Activated CD8-positive, alpha-beta memory T cell treated with anti-CD3 and anti-CD28 coated beads, Interleukin-2, amount 50 U/mL, for 1 hour (primary cell): ENCODE data around the gene MAP7D3.
"Not testable (repeated sequence)": the region's sequence is repeated elsewhere in the genome, so short reads cannot be mapped to it uniquely, and the experiment has no call there.

Experiments used
- DNase-seq: peaks from one replicate; pipeline ENCODE4 v3.0.0-alpha.2; 2020; ENCODE audit errors: extremely low read depth

Gene MAP7D3, protein sequence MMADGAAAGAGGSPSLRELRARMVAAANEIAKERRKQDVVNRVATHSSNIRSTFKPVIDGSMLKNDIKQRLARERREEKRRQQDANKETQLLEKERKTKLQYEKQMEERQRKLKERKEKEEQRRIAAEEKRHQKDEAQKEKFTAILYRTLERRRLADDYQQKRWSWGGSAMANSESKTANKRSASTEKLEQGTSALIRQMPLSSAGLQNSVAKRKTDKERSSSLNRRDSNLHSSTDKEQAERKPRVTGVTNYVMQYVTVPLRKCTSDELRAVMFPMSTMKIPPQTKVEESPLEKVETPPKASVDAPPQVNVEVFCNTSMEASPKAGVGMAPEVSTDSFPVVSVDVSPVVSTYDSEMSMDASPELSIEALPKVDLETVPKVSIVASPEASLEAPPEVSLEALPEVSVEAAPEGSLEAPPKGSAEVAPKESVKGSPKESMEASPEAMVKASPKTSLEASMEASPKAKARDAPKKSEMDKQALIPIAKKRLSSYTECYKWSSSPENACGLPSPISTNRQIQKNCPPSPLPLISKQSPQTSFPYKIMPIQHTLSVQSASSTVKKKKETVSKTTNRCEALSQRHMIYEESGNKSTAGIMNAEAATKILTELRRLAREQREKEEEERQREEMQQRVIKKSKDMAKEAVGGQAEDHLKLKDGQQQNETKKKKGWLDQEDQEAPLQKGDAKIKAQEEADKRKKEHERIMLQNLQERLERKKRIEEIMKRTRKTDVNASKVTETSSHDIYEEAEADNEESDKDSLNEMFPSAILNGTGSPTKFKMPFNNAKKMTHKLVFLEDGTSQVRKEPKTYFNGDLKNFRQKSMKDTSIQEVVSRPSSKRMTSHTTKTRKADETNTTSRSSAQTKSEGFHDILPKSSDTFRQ

DNA sequence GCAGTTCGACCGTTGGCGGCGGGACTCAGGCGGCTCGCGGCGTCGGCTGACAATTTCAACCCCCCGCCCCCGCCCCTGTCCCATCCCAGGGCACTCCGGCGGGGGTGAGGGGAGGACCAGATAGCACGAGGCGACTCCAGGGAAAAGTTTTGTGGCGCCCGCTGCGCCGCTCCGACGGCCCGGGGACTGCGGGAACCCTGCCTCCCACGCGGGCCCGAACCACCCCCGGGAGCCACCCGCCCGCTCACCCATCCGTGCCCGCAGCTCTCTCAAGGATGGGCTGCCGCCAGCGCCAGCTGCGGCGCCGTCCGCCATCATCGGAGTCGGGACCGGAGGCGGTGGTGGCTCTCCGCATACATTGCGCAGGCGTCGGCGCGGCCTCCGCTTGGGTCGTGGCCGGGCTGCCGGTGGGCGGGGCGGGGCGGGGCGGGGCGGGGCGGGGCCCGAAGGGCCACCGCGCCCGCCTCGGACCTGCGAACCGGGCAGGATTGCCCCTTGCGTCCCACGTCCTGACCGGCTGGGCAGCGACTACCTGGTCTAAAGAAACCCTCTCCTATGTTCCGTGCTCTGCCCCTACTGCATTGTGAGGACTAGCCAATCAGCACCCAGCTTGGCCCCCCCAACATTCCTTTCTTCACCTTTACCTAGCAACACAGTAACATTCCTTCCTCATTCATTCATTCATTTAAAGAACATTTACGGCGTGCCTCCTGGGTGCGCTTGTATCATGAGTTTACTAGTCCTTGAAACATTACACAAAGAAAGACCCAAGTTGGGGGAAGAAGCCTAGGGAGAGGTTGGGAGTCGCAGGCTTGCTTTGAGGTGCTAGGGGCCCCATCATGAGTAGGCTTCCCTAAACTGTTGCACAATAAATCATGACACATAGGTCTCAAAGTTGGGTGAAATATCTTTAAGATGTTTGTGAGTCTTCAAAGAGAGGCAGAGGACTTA, at the start of gene MAP7D3:
Gene MAP7D3, minus strand, starts transcription at position 360 of the 951 bp plus-strand sequence. Its CDS starts 42 bp downstream, at position 318.
- peak; percentile 29 for DNase-seq

DNA sequence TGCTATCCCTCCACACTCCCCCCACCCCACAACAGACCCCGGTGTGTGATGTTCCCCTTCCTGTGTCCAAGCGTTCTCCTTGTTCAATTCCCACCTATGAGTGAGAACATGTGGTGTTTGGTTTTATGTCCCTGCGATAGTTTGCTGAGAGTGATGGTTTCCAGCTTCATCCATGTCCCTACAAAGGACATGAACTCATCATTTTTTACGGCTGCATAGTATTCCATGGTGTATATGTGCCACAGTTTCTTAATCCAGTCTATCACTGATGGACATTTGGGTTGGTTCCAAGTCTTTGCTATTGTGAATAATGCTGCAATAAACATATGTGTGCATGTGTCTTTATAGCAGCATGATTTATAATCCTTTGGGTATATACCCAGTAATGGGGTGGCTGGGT, 49.5 kb upstream of the MAP7D3 start, which contains the start of gene ADGRG4:
Gene ADGRG4, plus strand, starts transcription at position 243 of the 400 bp plus-strand sequence. CDS start 7,815 bp downstream, outside the sequence.
- not testable (repeated sequence) for DNase-seq

DNA sequence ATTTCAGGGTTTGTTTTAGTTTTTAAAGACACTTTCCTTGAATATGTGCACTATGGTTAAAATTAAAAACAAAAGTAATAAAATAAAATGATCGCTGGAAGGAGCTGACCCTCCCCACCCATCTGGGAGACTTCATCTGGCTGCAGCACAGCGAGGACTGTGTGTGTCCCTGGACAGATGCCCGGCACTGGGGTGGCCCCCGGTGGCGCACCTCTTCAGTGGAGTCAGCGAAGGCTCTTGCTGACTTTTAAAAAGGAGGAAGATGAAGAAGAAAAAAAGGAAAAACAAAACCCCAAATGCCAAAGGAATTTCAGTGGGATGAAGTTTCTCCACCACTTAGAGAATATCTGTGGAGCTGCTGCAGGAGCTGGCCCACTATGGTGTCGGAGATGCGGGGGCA, 44.2 kb upstream of the MAP7D3 start:
- DNase-seq: no peak

DNA sequence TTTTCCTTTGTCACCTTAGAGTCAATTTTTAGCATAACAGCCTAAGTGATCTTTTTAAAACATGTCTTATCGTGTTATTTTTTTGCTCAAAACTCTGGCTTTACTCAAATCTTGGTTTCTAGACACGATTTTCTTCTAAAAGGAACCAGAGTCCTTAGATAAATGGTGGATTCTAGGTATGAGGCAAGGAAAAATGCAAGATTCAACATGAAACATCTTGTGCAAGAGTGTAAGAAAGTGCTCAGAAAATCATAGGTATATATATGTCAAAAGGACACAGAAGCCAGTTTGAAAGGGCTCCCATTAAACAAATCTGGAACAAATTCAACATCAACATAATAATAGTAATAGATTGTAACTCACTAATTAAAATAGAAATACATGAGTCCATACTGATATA, 41.5 kb upstream of the MAP7D3 start:
- DNase-seq: no peak

DNA sequence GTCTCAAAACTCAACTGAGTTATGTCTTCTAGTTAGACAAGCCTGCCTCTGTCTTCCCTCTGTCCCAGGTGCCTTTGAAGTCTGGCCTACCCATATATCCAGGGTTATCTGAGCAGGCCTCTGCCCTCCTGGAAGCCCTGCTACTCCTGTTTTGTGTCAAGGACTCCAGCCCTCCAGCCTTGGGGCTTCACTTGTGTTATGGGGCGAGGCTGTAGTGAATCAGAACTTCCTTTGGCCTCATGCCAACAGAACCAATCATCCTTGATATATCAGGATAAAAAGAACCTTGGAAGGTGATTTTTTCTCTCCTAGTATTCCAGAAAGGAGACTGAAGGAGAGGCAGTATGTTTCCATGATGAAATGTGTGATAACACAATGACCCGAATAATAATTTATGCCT, 40.6 kb upstream of the MAP7D3 start:
- no peak for DNase-seq

DNA sequence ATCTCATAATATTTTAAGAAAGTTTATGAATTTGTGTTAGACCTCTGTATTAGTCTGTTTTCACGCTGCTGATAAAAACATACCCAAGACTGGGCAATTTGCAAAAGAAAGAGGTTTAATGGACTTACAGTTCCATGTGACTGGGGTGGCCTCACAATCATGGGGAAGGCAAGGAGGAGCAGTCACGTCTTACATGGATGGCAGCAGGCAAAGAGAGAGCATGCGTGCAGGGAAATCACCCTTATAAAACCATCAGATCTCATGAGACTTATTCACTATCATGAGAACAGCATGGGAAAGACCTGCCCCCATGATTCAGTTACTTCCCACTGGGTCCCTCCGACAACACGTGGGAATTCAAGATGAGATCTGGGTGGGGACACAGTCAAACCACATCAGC, 35.2 kb upstream of the MAP7D3 start:
- not testable (repeated sequence) for DNase-seq

DNA sequence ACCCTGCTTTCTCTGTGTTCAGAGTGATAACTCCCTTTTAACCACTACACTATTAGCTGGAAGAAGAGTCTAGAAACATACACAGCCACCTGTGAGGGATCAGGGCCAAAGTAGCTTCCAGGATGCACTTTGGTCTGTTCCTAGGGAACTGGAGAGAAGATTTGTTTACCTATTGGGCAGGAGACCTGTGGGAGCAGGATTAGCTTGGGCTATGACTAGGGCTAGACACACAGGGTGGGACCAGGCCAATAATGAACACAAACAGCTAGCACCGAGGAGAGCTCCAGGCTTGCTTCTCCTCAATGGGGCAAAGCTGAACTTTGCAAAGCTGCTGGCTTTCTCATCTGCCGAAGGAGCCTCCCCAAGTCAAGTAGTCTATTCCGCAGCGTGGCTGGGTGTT, 24.4 kb upstream of the MAP7D3 start:
- no peak for DNase-seq

DNA sequence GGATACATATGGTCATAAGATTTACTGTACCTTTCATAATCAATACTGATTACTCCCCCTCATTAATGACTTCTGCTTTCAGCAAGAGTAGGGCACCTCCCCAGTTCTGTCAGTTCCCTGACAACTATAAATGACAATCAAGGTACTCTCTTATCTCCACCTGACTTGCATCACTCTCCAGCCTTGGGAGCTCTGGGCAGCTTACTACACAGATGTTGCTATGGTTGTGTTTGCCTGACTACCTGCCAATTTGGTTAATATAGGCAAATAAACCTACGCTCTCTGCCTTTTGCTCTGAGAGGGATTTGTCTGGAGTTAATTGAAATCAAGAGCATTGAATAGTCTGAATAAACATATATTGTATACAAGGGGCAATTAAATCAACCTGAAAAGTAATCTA, 22.8 kb upstream of the MAP7D3 start:
- DNase-seq: no peak

DNA sequence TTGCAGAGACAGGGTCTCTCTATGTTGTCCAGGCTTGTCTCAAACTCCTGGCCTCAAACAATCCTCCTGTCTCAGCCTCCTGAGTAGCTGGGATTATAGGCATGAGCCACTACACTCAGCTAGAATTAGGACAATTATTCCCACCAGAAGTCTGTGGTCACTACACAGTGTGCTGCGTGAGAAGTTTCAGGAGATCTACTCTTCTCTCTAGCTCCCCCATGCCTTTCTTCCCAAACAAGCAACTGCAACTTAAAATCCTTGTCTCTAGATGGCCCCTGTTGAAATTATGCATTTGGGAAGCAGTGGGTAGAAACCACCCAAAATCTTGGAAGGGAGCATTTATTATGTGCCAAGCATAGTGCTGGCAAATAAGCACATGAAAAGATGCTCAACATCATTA, 21.1 kb upstream of the MAP7D3 start:
- DNase-seq: no peak

DNA sequence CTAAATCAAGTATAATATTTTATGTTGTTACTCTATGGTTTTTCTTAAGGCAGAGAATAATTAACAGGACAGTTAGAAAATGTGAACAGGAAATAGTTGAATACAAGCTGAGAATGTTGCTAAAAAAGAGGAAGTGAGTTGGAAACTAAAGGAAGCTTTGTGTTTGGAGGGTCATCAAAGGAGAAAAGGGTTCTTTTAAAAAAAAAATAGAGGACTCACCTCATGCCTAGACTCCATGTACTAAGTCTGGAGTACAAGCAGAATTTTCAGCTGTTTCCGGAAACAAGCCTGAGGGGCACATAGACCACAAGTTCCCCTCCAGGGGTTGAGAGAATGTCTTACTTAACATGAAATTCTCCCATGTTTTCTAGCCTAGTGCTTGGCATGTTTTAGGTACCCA, 20.1 kb upstream of the MAP7D3 start:
- no peak for DNase-seq

DNA sequence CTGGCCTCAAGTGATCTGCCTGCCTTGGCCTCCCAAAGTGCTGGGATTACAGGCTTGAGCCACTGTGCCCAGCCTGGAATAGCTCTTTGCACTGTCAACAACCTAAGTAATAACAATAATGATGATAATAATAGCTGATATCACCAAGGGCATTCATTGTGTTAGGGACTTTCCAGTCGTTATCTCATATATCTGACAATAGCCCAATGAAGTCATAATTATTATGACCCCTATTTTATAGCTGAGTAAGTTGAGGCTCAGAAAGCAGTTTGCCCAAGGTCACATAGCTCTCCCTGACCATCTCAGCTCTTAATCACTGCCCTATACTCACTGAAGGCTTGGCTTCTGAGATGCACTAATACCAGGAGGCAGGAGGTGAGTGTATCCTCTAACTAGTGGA, 18.7 kb upstream of the MAP7D3 start:
- no peak for DNase-seq

DNA sequence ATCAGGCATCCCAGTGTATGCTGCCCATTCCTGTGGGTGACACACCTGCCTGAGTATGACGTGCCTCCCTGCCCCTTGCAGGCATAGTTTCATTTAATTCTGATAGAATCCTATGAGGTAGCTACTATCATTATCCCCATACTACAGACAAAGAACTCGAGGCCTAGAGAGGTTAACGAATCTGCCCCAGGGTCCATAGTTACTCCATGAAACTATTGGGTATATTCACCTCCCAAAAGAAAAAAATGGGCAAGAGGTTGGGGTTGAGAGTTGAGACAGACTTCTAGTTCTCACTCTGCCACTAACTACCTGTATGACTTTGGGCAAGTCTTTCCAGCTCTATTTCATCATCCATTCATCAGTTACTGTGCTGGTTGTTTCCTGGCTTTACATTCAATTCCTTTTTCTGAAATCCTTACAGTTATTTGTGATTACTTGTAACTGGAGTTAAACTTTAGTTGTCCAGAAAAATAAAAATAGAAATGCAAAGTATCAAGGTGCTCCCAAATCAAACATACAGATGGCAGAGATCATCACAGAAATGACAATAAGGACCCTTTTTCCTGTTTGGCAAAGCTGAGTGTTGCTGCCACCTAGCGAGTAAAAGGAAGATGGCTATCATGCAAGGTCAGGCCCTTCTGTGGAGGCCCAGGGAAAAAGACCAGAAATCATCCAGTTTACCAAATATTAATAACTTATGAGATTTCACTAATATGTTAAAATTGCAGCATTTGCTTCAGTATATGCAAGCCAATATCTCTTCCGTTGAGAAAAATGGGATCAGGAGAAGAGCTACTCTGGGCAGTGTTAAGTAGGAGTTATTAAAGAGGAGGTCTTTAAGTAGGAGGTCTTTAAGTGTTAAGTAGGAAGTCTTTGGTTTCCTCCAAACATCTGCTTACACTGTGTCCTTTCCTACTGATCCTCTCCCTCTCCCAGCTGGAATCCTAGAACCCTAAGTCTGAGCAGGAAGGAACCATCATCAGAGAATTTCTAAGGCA, 17.1 kb upstream of the MAP7D3 start:
- DNase-seq: peak; percentile 10

DNA sequence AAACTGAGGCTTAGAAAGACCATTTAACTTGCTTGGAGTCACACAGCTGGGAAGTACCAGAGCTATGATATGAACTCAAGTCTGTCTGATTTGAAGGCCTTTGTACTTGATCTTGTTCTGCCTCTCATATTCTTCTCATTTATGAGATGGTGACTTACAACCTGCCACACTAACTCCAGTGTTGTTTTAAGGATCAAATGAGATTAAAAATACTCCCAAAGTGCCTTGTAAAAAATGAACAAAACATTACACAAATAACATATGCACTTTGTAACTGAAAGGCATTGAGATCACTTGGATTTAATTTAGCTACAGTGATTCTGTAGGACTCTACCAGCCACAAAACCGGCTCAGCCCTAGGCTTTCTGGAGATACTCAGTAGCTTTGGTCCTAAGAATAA, 15.6 kb upstream of the MAP7D3 start:
- no peak for DNase-seq

DNA sequence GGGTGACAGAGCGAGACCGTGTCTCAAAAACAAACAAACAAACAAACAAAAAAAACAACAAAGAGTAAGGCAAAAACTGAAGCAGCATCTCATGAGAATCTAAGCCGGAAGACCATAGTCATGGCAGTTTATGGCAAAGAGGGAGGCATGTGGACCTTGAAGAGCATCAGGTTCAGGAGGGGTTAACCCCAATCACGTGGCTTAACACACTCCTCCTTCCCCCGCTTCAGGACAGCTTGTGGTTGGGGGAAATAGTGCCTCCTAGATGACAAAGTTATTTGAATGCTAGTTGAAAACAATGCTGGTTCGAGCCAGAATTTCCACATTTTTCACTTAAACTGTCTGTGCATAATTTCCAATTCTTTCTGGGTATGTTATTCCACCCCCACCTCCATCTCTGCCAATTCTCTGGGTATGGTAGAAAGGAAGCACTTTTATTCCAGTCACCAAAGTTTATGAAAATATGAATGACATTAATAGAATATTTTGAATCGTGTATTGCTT, 11.7 kb upstream of the MAP7D3 start:
- DNase-seq: no peak

DNA sequence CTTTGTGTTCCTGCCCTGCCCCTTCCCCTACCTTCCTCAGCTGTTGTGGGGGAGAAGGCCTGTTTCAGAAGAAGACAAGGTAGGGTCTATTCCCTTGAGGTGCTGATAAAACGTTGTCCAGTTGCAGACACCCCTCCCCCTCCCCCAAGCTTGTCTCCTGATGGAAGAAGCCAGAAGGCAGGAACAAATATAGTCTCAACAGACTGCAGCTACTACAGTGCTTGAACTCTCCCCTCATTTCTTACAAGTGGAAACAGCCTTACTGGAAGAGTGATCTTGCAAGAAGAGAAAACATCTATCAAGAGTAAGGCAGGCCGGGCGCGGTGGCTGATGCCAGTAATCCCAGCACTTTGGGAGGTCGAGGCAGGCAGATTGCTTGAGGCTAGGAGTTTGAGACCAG, 11.0 kb upstream of the MAP7D3 start:
- no peak for DNase-seq

DNA sequence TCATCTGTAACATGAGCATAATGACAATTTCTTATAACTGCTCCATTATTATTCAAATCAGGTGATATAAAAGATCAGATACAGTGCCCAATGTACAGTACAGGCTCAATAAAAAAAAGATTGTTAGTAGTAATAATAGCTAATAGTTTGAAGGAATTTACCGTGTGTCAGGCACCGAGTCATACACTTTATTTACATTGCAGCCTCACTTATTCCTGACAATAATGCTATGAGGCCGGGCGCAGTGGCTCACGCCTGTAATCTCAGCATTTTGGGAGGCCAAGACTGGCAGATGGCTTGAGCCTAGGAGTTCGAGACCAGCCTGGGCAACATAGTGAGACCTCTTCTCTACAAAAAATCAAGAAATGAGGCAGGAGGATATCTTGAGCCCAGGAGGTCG, 10.1 kb upstream of the MAP7D3 start:
- no peak for DNase-seq

DNA sequence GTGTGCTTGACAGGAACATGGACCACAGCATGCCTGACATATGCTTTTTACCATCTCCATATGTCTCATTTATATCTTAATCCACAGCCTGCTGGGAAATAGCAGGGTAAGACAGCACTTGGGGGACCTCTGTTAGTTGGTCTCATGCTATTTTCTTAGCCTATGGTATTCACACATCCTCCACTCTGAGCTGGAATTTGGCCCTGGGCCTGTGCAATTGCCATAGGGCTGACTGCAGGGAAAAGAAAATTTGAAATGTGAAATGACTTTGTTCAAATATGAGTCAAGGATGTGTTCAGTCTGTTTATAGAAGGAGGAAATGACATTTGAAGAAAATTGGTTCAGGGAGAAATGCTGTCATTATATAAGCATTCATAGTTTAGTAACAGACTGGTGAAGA, 9.6 kb upstream of the MAP7D3 start:
- DNase-seq: no peak

DNA sequence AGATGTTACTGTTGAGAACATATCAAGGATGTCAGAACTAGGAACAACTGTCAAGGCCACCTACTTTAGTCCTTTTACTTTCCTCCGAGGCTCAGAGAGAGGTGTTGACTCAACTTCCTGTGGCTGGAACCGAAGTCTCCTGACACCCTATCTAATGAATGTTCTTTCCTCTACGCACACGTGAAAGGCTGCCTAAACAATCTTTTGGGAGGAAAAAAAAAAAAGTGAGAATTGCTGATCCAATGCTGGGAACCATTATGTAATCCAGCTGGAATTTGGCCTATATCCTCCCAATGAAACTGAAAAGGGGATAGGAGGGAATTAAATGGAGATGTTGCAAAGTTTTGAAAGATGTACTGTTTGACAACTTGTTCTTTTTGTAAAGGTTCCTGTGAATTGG, 8.3 kb upstream of the MAP7D3 start:
- DNase-seq: no peak

DNA sequence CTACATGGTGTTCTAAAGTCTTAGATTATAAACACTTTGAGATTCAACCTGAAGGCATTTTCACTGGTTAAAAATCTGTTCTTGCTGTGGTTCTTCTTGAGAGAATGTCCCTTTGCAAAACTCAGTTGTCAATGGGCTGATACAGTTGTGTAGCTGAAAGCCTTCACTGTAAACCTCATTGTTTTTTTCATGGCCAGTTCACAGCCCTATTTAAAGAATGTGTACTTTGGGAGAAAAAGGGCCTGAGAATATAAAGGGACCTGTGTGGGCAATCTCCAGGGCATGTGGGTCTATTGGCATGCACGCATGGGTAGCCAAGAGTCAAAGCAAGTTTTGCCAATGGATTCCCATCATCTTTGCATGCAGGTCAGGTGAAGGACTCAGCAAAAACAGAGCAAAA, 7.8 kb upstream of the MAP7D3 start:
- no peak for DNase-seq

DNA sequence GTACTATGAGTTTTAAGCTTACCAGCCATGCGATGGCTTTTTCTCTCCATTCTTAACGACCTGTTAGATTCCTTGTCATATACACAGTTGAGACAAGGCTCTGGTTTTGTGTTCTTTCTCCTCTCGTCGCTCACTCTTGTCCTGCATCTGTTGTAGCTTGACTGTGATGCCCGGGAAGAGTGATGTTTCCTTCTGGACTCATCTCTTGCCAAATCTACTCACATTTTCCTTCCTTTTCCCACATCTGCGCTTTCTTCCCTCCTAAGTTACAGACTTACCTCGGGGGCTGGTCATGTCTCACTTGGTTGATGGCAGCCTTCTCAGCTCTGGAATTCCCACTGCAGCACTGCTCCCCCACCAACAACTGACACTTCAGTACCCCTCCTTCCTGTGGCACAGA, 4.8 kb upstream of the MAP7D3 start:
- no peak for DNase-seq
